Measurements from ENCODE around the gene UCKL1.
"Not testable (repeated sequence)": the region's sequence is repeated elsewhere in the genome, so short reads cannot be mapped to it uniquely, and the experiment has no call there.

The UCKL1 gene

DNA sequence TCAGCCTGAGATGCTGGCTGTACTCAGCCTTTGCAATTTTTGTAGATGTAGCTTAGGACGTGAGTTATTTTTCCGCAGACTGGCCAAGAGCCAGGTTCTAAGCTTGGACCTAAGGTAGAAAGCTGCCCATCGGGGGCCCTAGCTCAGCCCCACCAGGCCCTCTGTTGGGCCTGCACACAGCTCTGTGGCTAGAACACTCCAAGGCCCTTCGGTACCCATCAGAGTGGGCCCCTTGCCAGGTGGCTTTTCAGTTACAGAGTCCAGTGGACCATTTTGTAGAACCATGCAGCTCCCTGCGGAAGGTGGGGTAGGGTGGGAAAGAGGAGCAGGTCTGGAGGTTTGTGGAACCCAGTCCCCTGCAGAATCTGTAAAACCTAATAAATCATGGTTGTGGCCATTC lies 22.6 kb downstream of the UCKL1 start:
- DNase-seq: no peak
- Histone ChIP-seq H3K9me3 (no peaks in the 10 kb centered on the region), H3K4me3 (no peak overlapping the region), H3K4me1 (no peaks in the 10 kb centered on the region), H3K27ac (no peak overlapping the region), H3K27me3 (no peaks in the 10 kb centered on the region), H3K36me3 (peaks cover 41 to 92% (median 64%) of the 10 kb centered on the region in 3 donors)
- intact Hi-C loops (cut with DNase I; ENCODE audit: low total_unique reads): no loop called here
- TF ChIP-seq, protein P1, sequence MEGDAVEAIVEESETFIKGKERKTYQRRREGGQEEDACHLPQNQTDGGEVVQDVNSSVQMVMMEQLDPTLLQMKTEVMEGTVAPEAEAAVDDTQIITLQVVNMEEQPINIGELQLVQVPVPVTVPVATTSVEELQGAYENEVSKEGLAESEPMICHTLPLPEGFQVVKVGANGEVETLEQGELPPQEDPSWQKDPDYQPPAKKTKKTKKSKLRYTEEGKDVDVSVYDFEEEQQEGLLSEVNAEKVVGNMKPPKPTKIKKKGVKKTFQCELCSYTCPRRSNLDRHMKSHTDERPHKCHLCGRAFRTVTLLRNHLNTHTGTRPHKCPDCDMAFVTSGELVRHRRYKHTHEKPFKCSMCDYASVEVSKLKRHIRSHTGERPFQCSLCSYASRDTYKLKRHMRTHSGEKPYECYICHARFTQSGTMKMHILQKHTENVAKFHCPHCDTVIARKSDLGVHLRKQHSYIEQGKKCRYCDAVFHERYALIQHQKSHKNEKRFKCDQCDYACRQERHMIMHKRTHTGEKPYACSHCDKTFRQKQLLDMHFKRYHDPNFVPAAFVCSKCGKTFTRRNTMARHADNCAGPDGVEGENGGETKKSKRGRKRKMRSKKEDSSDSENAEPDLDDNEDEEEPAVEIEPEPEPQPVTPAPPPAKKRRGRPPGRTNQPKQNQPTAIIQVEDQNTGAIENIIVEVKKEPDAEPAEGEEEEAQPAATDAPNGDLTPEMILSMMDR (IDR thresholded peaks at IDR 0.05): no peak

GRCh38 chr20:63932606-63933160 lies 23.5 kb downstream of the UCKL1 start:
- no peak overlapping the region for H3K27ac ChIP-seq
- DNase-seq: no peak
- no peak overlapping the region for H3K4me3 ChIP-seq
- no peaks in the 10 kb centered on the region for H3K9me3 ChIP-seq
- TF ChIP-seq, protein P1 (IDR thresholded peaks at IDR 0.05): no peak
- no peaks in the 10 kb centered on the region for H3K4me1 ChIP-seq
- intact Hi-C loops (cut with DNase I; ENCODE audit: low total_unique reads): no loop called here
- H3K36me3 ChIP-seq: peaks cover 49 to 92% (median 70%) of the 10 kb centered on the region in 3 donors
- H3K27me3 ChIP-seq: no peaks in the 10 kb centered on the region

GRCh38 chr20:63931735-63932134 lies 24.5 kb downstream of the UCKL1 start:
- intact Hi-C loops (cut with DNase I; ENCODE audit: low total_unique reads): no loop called here
- Histone ChIP-seq H3K36me3 (peaks cover 49 to 88% (median 73%) of the 10 kb centered on the region in 3 donors), H3K9me3 (no peaks in the 10 kb centered on the region), H3K4me1 (no peaks in the 10 kb centered on the region), H3K27me3 (no peaks in the 10 kb centered on the region), H3K4me3 (no peak overlapping the region), H3K27ac (no peak overlapping the region)
- DNase-seq: no peak
- TF ChIP-seq, protein P1 (IDR thresholded peaks at IDR 0.05): no peak

GRCh38 chr20:63930971-63931553 lies 25.2 kb downstream of the UCKL1 start:
- no peak for DNase-seq
- TF ChIP-seq, protein P1 (IDR thresholded peaks at IDR 0.05): no peak

DNA sequence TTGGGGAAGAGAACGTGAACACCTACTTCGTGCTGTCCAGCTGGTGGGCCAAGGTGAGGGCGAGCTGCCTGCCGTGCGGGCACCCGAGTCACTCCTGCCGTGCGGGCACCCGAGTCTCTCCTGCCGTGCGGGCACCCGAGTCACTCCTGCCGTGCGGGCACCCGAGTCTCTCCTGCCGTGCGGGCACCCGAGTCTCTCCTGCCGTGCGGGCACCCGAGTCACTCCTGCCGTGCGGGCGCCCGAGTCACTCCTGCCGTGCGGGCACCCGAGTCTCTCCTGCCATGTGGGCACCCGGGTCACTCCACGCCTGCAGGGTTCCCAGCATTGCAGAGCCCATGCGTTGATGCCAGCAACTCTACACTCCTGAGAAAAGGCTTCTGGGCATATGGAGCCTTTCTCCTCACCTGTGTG lies 26.7 kb downstream of the UCKL1 start:
- H3K27ac ChIP-seq; DNase-seq; intact Hi-C loops (cut with DNase I; ENCODE audit: low total_unique reads); H3K4me1 ChIP-seq; H3K27me3 ChIP-seq; H3K9me3 ChIP-seq; H3K4me3 ChIP-seq: not testable (repeated sequence)
- H3K36me3 ChIP-seq: peaks cover 49 to 75% (median 60%) of the 10 kb centered on the region in 3 donors

More at GRCh38 chr20:63930971-63931553, 25.2 kb downstream of the UCKL1 start:
- H3K27ac ChIP-seq: no peak overlapping the region
- no peaks in the 10 kb centered on the region for H3K4me1 ChIP-seq
- H3K36me3 ChIP-seq: peaks cover 49 to 90% (median 73%) of the 10 kb centered on the region in 3 donors
- no peaks in the 10 kb centered on the region for H3K27me3 ChIP-seq
- intact Hi-C loops (cut with DNase I; ENCODE audit: low total_unique reads): no loop called here
- H3K9me3 ChIP-seq: no peaks in the 10 kb centered on the region
- H3K4me3 ChIP-seq: no peak overlapping the region

DNA sequence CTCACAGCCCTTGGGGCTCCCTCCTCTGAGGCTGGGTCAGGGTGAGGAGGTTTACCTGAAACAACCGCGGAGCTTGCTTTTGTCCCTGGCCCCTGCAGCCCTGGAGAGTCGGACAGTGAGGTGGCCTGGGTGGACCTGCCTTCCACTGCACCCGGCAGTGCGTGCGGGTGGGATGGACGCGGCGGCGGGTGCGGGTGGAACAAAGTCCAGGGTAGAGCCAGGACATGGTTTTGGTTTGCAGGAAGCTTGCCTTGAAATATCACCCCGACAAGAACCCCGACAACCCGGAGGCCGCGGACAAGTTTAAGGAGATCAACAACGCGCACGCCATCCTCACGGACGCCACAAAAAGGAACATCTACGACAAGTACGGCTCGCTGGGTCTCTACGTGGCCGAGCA lies 27.1 kb downstream of the UCKL1 start:
- DNase-seq: no peak
- TF ChIP-seq, protein P1 (IDR thresholded peaks at IDR 0.05): no peak
- no peaks in the 10 kb centered on the region for H3K4me1 ChIP-seq
- no peak overlapping the region for H3K27ac ChIP-seq
- H3K36me3 ChIP-seq: peaks cover 49 to 70% (median 56%) of the 10 kb centered on the region in 3 donors
- no peaks in the 10 kb centered on the region for H3K9me3 ChIP-seq
- H3K27me3 ChIP-seq: no peaks in the 10 kb centered on the region
- intact Hi-C loops (cut with DNase I; ENCODE audit: low total_unique reads): no loop called here
- H3K4me3 ChIP-seq: no peak overlapping the region
